Astrocyte (in vitro differentiated cells and primary cell): Measurements from ENCODE around the gene SLC4A7. TPM values are rescaled to one million over a fixed set of nuclear protein-coding genes. Genes with fewer than 3 reads are reported as not detected.

Source experiments
- DNase-seq: peaks from one replicate; pipeline ENCODE4 v3.0.0-alpha.2; 2010; ENCODE audit warnings: low read depth
- FAIRE-seq: peaks from 2 replicates; lab custom pipeline; 2011; peaks lifted over from hg19 to GRCh38; lab: Jason Lieb, UNC
- H2AFZ ChIP-seq: 2 replicates; pipeline ENCODE4 v1.6.0; 2012; ENCODE audit warnings: low read depth, low read length, inconsistent platforms
- H3K27ac ChIP-seq: 2 replicates; pipeline ENCODE4 v1.5.1; 2011; ENCODE audit warnings: low read depth, low read length, inconsistent platforms
- H3K27me3 ChIP-seq: 2 replicates; pipeline ENCODE4 v1.6.0; 2011; ENCODE audit warnings: low read length, inconsistent platforms; ENCODE audit not compliant: insufficient read depth
- H3K36me3 ChIP-seq: 2 replicates; pipeline ENCODE4 v1.5.1; 2011; ENCODE audit warnings: low read length, inconsistent platforms; ENCODE audit not compliant: insufficient read depth
- H3K4me1 ChIP-seq: 2 replicates; pipeline ENCODE4 v1.5.1; 2011; ENCODE audit warnings: low read length, inconsistent platforms; ENCODE audit not compliant: insufficient read depth
- H3K4me2 ChIP-seq: 2 replicates; pipeline ENCODE4 v1.6.0; 2012; ENCODE audit warnings: low read length, inconsistent platforms
- H3K4me3 ChIP-seq: 2 replicates; pipeline ENCODE4 v1.5.1; 2011; ENCODE audit warnings: low read depth, mild to moderate bottlenecking, low read length, inconsistent platforms; ENCODE audit not compliant: insufficient read depth
- H3K79me2 ChIP-seq: 2 replicates; pipeline ENCODE4 v1.6.0; 2012; ENCODE audit warnings: mild to moderate bottlenecking, low read length, inconsistent platforms; ENCODE audit not compliant: insufficient read depth
- H3K9ac ChIP-seq: 2 replicates; pipeline ENCODE4 v1.6.0; 2012; ENCODE audit warnings: mild to moderate bottlenecking, low read length, inconsistent platforms
- H3K9me3 ChIP-seq: 2 replicates; pipeline ENCODE4 v1.5.1; 2012; ENCODE audit warnings: low read depth, mild to moderate bottlenecking, low read length, inconsistent platforms; ENCODE audit not compliant: insufficient read depth
- H4K20me1 ChIP-seq: 2 replicates; pipeline ENCODE4 v1.6.0; 2012; ENCODE audit warnings: low read length, inconsistent platforms; ENCODE audit not compliant: insufficient read depth
- H3K27ac Mint-ChIP-seq: one replicate; pipeline ENCODE4 v1.8.0; 2021; ENCODE audit warnings: mild to moderate bottlenecking, mixed read lengths; ENCODE audit not compliant: unreplicated experiment
- H3K27me3 Mint-ChIP-seq: one replicate; pipeline ENCODE4 v1.8.0; 2021; ENCODE audit warnings: low read depth, mixed read lengths; ENCODE audit not compliant: unreplicated experiment
- H3K36me3 Mint-ChIP-seq: one replicate; pipeline ENCODE4 v1.8.0; 2021; ENCODE audit warnings: low read depth, mixed read lengths; ENCODE audit not compliant: unreplicated experiment
- H3K4me1 Mint-ChIP-seq: one replicate; pipeline ENCODE4 v1.8.0; 2021; ENCODE audit warnings: low read depth, mixed read lengths; ENCODE audit not compliant: unreplicated experiment
- H3K4me3 Mint-ChIP-seq: one replicate; pipeline ENCODE4 v1.8.0; 2021; ENCODE audit warnings: mild to moderate bottlenecking, moderate library complexity, mixed read lengths; ENCODE audit not compliant: unreplicated experiment
- H3K9me3 Mint-ChIP-seq: one replicate; pipeline ENCODE4 v1.8.0; 2021; ENCODE audit warnings: mild to moderate bottlenecking, mixed read lengths; ENCODE audit not compliant: unreplicated experiment
- CTCF ChIP-seq: IDR thresholded peaks from 2 replicates; pipeline ENCODE4 v1.5.1; 2011; ENCODE audit warnings: low read depth, mild to moderate bottlenecking, inconsistent platforms, low read length, moderate library complexity; ENCODE audit not compliant: insufficient read depth
- EZH2 ChIP-seq: IDR thresholded peaks from 2 replicates; pipeline ENCODE4 v1.6.1; 2012; ENCODE audit warnings: mild to moderate bottlenecking, low read length, inconsistent platforms; ENCODE audit not compliant: insufficient read depth
- total RNA-seq: library from RNA; stranded (reverse); gene quantifications from 2 replicates; pipeline ENCODE4 v1.2.1, GENCODE V29; 2021

Gene SLC4A7
- total RNA-seq, 1 donor from 2014 or later, result 68.7 TPM

GRCh38 chr3:27324686-27325085, 159.5 kb downstream of the SLC4A7 start:
- H3K9ac ChIP-seq, result no peak overlapping the region
- H3K79me2 ChIP-seq, result no peaks in the 10 kb centered on the region
- peaks cover 4% of the 10 kb centered on the region for H3K36me3 Mint-ChIP-seq
- H3K4me1 ChIP-seq, result peaks cover 26% of the 10 kb centered on the region
- no peaks in the 10 kb centered on the region for H4K20me1 ChIP-seq
- peaks cover 16% of the 10 kb centered on the region for H3K4me1 Mint-ChIP-seq
- peaks cover 3% of the 10 kb centered on the region for H3K36me3 ChIP-seq
- no peaks in the 10 kb centered on the region for H3K27me3 ChIP-seq
- H2AFZ ChIP-seq, result no peak overlapping the region
- peak overlapping the region; percentile 31 for H3K4me2 ChIP-seq
- no peaks in the 10 kb centered on the region for H3K9me3 ChIP-seq
- TF ChIP-seq CTCF, result no peak
- no peak for TF ChIP-seq EZH2
- no peak for DNase-seq
- FAIRE-seq, result no peak
- H3K27me3 Mint-ChIP-seq, result no peaks in the 10 kb centered on the region
- no peak overlapping the region for H3K27ac Mint-ChIP-seq
- no peaks in the 10 kb centered on the region for H3K9me3 Mint-ChIP-seq
- H3K4me3 ChIP-seq, result no peak overlapping the region
- no peak overlapping the region for H3K27ac ChIP-seq
- H3K4me3 Mint-ChIP-seq, result no peak overlapping the region

- no peak overlapping the region for H3K4me2 ChIP-seq
Observed at GRCh38 chr3:27323087-27323570, 161.1 kb downstream of the SLC4A7 start.

More at GRCh38 chr3:27323087-27323570, 161.1 kb downstream of the SLC4A7 start:
- H3K4me3 ChIP-seq, result no peak overlapping the region
- no peak for FAIRE-seq
- H3K36me3 Mint-ChIP-seq, result peaks cover 2% of the 10 kb centered on the region
- no peaks in the 10 kb centered on the region for H3K79me2 ChIP-seq
- H3K9me3 ChIP-seq, result no peaks in the 10 kb centered on the region
- H3K4me1 ChIP-seq, result peaks cover 26% of the 10 kb centered on the region
- H3K9me3 Mint-ChIP-seq, result no peaks in the 10 kb centered on the region
- peaks cover 2% of the 10 kb centered on the region for H3K36me3 ChIP-seq
- DNase-seq, result no peak
- H3K27me3 ChIP-seq, result no peaks in the 10 kb centered on the region
- no peak overlapping the region for H3K9ac ChIP-seq
- H3K4me3 Mint-ChIP-seq, result no peak overlapping the region
- TF ChIP-seq CTCF (no peak), EZH2 (no peak)
- H3K27ac ChIP-seq, result no peak overlapping the region
- H3K4me1 Mint-ChIP-seq, result peaks cover 16% of the 10 kb centered on the region
- H4K20me1 ChIP-seq, result no peaks in the 10 kb centered on the region
- no peak overlapping the region for H2AFZ ChIP-seq
- H3K27ac Mint-ChIP-seq, result no peak overlapping the region
- H3K27me3 Mint-ChIP-seq, result no peaks in the 10 kb centered on the region

Other genes with a start within 250 kb of the SLC4A7 start
- gene NEK10, start 115.0 kb downstream of the SLC4A7 start, total RNA-seq, result 3.2 and 3.4 TPM in 2 replicates
- gene EOMES, start 237.9 kb upstream of the SLC4A7 start, total RNA-seq, result not detected in 2 replicates